Measurements from ENCODE around the gene SELENOM.

The SELENOM gene

DNA sequence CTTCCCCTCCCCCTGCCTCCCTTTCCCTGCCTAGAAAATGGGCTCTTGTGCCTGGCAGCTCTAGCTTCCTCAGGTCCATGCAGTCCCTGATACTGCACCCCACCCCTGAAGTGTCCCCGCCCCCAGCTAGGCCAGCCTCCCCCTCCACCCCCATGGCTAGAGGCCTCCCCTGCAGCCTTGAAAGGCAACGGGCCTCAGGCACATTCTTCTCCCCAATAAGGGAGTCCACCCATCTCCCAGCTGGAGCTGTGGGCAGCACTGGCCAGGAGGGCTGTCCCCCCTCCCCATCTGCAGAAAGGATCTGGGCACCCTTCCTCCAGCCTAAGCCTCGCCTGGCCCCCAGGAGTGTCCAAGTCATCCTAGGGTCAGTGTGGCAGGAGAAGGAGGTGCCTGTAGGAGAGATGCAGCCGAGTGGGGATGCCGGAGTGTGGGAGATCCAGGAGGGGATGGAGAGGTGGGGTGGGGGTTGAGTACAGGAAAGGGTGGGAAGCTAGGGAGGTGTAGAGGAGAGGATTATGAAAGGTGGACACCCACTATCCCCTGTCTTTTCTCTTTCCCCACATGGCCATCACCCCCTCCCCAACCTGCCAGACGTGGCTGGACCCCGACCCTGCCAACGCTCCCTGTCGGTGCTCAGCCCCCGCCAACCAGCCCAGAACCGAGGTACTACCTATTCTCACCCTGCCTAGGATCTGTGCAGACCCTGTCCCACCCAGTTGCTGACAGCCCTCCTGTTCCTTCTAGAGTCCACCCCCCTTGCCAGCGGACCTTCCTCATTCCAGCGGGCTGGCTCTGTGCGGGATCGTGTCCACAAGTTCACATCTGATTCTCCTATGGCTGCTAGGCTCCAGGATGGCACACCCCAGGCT, 16.9 kb downstream of the SELENOM start:
- TF ChIP-seq POLR2AphosphoS5 (IDR thresholded peaks at IDR 0.05; ENCODE audit: low read depth, low read length), result no peak

DNA sequence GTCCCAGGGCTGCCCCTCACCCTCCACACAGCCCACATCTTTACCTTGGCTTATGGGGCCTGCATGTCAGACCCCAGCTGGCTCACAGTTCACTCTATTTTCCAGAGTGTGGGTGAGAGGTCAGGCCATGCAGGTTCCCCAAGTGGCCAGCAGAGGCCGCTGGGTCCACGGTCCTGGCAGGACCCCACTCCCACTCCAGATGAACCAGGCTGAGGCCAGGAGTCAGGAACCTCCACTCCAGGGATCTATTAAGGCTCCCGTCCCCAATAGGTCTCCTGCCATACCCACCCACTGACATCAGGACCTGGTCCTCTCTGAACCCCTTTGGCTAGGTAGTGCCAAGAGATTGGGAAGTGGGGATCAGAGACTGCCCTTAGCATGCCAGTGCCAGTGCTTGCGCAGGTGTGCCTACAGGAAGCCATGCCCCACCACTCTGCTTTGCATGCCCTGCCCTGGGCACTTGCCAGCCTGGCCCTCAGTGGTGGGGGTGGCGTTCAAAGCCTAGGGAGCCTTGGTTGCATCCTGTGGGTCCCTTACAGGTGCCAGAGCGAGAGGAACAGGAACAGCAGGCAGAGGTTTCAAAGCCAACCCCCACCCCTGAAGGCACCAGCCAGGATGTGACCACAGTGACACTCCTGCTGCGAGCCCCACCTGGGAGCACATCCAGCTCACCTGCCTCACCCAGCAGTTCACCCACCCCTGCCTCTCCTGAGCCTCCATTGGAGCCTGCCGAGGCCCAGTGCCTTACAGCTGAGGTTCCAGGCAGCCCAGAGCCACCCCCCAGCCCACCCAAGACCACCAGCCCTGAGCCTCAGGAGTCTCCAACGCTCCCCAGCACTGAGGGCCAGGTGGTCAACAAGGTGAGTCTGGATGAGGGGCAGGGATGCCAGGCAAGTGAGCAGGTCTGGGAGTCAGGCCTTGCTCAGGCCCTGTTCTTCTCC, 17.9 kb downstream of the SELENOM start:
- TF ChIP-seq, protein P1, sequence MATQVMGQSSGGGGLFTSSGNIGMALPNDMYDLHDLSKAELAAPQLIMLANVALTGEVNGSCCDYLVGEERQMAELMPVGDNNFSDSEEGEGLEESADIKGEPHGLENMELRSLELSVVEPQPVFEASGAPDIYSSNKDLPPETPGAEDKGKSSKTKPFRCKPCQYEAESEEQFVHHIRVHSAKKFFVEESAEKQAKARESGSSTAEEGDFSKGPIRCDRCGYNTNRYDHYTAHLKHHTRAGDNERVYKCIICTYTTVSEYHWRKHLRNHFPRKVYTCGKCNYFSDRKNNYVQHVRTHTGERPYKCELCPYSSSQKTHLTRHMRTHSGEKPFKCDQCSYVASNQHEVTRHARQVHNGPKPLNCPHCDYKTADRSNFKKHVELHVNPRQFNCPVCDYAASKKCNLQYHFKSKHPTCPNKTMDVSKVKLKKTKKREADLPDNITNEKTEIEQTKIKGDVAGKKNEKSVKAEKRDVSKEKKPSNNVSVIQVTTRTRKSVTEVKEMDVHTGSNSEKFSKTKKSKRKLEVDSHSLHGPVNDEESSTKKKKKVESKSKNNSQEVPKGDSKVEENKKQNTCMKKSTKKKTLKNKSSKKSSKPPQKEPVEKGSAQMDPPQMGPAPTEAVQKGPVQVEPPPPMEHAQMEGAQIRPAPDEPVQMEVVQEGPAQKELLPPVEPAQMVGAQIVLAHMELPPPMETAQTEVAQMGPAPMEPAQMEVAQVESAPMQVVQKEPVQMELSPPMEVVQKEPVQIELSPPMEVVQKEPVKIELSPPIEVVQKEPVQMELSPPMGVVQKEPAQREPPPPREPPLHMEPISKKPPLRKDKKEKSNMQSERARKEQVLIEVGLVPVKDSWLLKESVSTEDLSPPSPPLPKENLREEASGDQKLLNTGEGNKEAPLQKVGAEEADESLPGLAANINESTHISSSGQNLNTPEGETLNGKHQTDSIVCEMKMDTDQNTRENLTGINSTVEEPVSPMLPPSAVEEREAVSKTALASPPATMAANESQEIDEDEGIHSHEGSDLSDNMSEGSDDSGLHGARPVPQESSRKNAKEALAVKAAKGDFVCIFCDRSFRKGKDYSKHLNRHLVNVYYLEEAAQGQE (IDR thresholded peaks at IDR 0.05; ENCODE audit: insufficient read depth in 1 of 2, low read depth in 2 of 2, low read length in 2 of 2), result no peak
- TF ChIP-seq SIN3A (IDR thresholded peaks at IDR 0.05; ENCODE audit: borderline replicate concordance, insufficient read depth, low read length), result no peak
- no peak for TF ChIP-seq FOXP2 (optimal IDR thresholded peaks at IDR 0.05; ENCODE audit: borderline replicate concordance, extremely low read depth, extremely low read length, insufficient read depth)
- no peak for TF ChIP-seq POLR2AphosphoS5 (IDR thresholded peaks at IDR 0.05; ENCODE audit: low read depth, low read length)
- TF ChIP-seq TAF1 (IDR thresholded peaks at IDR 0.05; ENCODE audit: borderline replicate concordance, insufficient read depth, low read length), result no peak

DNA sequence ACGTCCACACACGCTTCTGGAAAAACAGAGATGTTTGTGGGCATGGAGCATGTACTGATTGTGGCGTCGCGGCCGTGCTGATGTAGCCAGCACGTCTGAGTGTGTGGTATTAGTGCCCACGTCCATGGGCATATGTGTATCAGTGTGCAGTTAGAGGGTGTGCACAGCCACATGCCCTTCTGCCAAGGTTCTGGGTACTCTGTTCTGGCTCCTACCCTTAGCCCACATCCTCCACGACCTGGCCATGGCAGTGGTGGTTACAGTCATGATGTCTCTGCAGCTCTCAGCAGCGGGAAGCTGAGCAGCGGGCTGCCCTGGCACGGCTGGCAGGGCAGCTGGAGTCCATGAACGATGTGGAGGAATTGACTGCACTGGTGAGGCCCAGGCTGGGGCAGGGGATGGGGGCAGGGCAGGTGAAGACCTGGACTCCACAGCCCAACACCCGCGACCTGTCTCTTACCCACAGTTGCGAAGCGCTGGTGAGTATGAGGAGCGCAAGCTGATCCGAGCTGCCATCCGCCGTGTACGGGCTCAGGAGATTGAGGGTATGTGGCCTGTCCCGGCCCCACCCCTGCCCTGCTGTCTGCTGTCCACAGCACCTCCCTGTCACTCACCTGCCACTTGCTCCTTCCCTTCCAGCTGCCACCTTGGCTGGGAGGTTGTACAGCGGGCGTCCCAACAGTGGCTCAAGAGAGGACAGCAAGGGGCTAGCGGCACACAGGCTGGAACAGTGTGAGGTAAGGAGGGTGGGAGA, 19.0 kb downstream of the SELENOM start:
- TF ChIP-seq TAF1 (IDR thresholded peaks at IDR 0.05; ENCODE audit: borderline replicate concordance, insufficient read depth, low read length), result no peak
- no peak for TF ChIP-seq POLR2AphosphoS5 (IDR thresholded peaks at IDR 0.05; ENCODE audit: low read depth, low read length)
- TF ChIP-seq FOXP2 (optimal IDR thresholded peaks at IDR 0.05; ENCODE audit: borderline replicate concordance, extremely low read depth, extremely low read length, insufficient read depth), result no peak
- TF ChIP-seq SIN3A (IDR thresholded peaks at IDR 0.05; ENCODE audit: borderline replicate concordance, insufficient read depth, low read length), result no peak
- TF ChIP-seq, protein P1 (IDR thresholded peaks at IDR 0.05; ENCODE audit: insufficient read depth in 1 of 2, low read depth in 2 of 2, low read length in 2 of 2), result no peak

DNA sequence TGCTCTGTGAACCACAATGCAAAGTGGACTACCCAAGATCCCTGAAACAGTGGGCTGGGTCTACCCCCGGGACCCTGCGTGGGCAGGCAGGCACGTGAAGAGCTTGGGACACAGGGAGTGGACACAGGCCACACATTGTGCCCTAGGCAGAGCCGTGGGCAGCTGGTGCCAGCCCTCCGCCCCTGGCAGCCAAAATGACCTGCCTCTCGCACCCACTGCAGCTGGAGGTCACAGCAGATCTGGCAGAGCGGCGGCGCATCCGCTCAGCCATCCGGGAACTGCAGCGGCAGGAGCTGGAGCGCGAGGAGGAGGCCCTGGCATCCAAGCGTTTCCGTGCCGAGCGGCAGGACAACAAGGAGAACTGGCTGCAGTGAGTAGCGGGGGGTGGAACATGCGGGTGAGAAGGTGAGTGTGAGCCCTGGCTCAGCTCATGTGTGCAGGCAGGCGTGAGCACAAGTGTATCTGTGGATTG, 19.6 kb downstream of the SELENOM start:
- TF ChIP-seq, protein P1 (IDR thresholded peaks at IDR 0.05; ENCODE audit: insufficient read depth in 1 of 2, low read depth in 2 of 2, low read length in 2 of 2), result no peak
- TF ChIP-seq POLR2AphosphoS5 (IDR thresholded peaks at IDR 0.05; ENCODE audit: low read depth, low read length) (no peak), SIN3A (IDR thresholded peaks at IDR 0.05; ENCODE audit: borderline replicate concordance, insufficient read depth, low read length) (no peak), FOXP2 (optimal IDR thresholded peaks at IDR 0.05; ENCODE audit: borderline replicate concordance, extremely low read depth, extremely low read length, insufficient read depth) (no peak), TAF1 (IDR thresholded peaks at IDR 0.05; ENCODE audit: borderline replicate concordance, insufficient read depth, low read length) (no peak)

Measured in PFSK-1 (cell line).